SH-SY5Y (cell line): ENCODE results near the gene LYPD5.

ENCODE experiments used
- GATA2 ChIP-seq: IDR thresholded peaks from 2 replicates; pipeline ENCODE4 v1.6.1; 2011; ENCODE audit warnings: mild to moderate bottlenecking, low read depth, low read length
- GATA3 ChIP-seq: IDR thresholded peaks from 2 replicates; pipeline ENCODE4 v1.6.1; 2011; ENCODE audit warnings: low read depth, mild to moderate bottlenecking, low read length, moderate library complexity

LYPD5 gene

GRCh38 chr19:43784241-43784980 lies 17.8 kb downstream of the LYPD5 start:
- no peak for TF ChIP-seq GATA3
- no peak for TF ChIP-seq GATA2

- TF ChIP-seq GATA2 = no peak
- no peak for TF ChIP-seq GATA3
Measured at GRCh38 chr19:43783636-43784035, 18.6 kb downstream of the LYPD5 start.

DNA sequence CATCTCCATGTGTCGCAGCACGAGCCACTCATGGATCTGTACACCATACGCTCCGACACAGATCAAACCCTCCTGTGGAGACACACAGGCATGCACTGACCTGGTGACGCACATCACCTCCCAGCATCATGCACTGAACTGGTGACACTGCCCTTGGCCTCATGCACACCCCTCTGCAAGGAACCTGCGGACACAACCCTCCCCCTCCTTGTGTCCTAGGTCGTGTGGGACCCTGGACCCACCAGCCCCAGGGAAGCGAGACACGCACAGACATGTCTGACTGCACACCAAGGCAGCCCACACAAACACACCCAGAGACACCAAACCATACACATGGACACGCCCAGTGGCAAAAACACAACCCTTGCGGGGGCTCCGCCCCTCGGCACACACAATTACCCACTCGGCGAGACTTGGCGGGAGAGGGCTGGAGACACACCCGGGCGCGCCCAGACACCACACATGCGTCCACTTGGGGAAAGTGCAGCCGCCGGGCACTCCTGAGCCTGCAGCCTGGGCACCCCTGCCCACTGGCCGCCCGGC lies 19.5 kb downstream of the LYPD5 start:
- TF ChIP-seq GATA2 (no peak), GATA3 (no peak)

GRCh38 chr19:43782311-43782660 lies 20.0 kb downstream of the LYPD5 start:
- TF ChIP-seq GATA2 = no peak
- no peak for TF ChIP-seq GATA3

DNA sequence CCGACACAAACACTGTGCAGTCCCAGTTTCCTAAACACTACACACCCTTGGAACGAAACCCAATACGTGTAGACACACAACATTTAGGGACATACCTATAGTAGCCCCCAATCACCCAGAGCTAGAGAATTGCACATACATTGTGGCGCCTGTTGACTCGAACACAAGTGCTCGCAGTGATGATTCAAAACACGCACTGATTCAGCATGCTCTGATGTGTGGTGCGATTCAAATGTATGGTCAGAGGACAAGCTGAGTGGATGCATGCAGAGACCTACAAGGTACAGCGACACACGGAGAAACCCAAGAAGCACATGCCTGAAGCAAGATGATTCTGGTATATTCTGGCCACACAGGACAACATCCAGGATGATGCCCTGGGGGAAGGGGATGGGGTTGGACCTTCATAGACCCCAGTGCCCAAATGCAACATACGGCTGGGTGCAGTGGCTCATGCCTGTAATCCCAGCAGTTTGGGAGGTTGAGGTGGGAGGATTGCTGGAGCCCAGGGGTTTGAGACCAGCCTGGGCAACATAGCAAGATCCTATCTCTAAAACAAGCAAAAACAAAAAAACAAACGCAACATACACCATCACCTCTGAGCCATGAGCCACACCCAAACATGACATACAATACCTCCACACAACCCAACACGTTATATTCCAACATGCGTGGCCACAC lies 20.5 kb downstream of the LYPD5 start:
- TF ChIP-seq GATA3 (no peak), GATA2 (no peak)

DNA sequence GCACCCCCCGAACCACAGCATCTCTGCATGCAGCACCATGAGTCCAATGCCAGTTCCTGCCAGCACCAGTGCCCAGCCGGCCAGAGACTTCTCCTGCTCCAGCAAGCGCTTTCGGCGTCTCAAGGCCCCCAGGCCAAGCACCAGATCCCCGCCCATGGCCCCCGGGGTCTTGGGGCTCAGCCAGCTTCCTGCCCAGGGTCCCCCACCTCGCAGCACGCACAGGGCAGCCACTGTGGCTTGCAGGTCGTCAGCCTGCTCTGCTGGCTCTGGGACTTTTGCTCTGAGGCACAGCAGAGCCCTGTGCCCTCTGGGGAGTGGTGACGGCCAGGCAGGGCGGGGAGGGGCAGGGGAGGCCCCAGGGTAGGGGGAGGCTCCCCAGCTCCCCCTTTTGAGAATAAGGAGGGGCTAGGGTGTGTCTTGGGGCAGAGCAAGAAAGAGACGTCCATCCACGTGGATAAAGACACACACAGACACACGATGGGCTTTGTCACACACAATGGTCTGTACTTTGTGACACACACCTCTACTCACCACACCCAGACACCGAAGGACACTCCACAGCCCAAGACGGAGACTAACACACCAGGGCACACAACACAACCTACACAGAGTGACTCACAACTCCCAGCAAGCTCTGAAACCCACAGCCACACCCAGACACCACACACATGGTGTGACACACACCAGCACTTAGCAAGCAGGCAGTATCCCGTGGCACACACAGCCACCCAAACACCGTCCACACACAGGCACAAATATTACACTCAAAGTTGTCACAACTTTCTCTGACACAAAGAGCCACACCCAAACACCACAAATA lies 21.3 kb downstream of the LYPD5 start, which contains the start of gene KCNN4:
TSS of gene KCNN4 (minus strand) at position 268 of the 820 bp plus-strand sequence. CDS start at position 156, 112 bp downstream.
- TF ChIP-seq GATA3 (no peak), GATA2 (no peak)

DNA sequence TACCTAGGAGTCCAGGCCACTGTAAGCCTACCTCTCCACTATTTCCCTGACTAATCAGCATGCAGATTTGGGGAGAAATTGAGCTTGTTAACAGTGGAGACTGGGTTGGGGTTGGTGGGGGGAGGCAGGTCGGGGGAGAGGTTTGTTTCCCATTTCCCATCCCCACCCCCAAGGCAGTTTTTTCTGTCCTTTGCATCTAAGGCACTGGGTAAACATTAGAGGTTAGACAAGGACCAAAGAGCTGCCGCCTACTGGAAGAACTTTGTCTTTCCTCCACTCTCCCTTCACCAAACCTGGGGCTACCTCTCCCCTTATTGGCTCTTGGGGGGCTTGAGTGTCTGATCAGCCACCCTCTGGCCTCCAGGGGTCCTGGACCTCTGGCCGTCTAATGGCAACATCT lies 22.4 kb downstream of the LYPD5 start:
- TF ChIP-seq GATA3 (no peak), GATA2 (no peak)

DNA sequence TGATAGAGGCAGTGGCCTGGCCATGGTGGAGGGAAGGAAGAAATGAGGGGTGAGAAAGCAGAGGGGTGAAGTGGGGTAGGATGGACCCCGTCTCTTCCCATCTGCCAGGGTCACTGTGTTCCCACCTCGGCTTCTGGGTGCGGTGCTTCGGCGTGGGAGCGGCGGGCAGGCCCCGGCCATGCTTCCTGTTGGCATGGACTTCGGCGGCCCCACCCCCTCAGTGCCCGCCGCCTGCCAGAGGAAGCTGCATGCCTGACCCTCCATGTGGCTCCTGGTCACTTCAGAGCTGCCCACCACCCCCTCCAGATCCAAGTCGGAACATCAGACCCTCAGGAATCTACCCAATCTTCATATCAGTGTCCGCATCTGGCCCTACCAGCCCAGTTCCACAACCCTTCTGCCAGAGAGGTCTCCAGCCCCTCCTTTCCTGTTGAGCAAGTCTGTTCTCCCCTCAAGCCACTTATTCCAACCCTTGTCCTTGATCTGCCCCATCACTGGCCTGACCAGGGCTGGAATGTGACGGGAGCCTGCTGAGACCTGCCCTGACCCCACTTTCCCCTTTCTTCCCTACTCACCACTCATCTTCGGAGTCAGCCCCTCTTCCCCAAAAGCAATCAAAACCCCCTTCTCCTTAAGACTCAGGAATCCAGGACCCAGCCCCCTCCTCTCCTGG lies 23.0 kb downstream of the LYPD5 start:
- TF ChIP-seq GATA3 = no peak

DNA sequence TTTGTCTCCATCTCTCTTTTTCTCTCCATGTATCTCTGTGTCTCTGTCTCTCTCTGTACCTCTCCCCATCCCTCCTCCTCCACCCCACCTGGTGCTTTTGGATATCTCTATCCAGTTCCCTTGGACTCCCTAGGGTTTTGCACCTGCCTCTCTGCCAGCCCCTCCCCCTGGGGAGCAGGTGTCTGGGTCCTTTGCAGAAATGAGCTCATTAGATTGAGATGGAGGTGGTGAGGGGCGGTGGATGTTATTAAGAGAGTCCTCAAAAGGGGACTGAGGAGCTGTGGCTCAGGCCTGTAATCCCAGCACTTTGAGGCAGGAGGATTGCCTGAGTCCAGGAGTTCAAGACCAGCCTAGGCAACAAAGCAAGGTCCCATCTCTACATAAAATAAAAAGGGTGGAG lies 23.6 kb downstream of the LYPD5 start:
- no peak for TF ChIP-seq GATA3
- TF ChIP-seq GATA2 = no peak

GRCh38 chr19:43777163-43777695 lies 25.0 kb downstream of the LYPD5 start:
- TF ChIP-seq GATA2 (no peak), GATA3 (no peak)

DNA sequence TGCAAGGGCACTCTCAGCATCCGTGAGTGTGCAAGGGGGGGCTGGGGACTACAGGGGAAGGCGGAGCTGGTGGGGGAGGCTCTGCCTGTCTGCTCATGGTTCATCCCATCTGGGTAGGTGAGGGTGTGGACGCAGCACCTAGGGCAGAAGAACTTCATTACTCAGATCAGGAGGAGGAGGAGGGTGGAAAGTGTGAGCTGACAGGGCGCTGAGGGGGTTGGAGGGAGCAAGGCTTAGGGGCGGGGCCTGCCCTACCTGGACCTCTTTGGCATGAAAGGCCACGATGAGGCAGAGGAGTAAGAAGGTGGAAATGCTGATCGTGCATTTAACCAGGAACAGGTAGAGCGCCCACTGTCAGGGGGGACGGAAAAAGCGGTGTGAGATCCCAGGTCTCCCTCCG lies 26.0 kb downstream of the LYPD5 start:
- TF ChIP-seq GATA3 = no peak
- no peak for TF ChIP-seq GATA2

DNA sequence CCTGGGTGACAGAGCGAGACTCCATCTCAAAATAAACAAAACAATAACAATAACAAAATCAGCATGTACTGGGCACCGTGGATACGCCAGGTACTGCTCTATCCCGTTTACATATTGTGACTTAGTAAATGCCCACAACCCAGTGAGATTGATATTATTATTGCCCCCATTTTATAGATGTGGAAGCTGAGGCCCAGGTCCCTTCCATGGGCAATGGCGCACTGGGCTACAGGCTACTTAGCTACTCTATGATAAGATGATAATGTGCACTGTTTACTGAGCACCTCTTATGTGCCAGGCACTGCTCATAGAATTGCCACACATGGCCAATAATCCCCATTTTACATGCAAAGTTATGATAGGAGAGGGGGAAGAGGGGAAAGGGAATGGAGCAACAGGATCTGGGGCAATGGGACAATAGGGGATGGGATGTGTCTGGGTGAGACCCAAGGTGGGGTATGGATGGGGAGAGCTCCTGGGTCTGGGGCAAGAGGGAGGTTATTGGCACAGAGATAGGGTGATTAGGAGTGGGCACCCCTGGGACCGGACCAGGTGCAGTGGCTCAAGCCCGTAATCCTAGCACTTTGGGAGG lies 26.9 kb downstream of the LYPD5 start:
- TF ChIP-seq GATA2 (no peak), GATA3 (no peak)
